K562 (cell line): Measurements from ENCODE around the gene ETNK1.

Source experiments
- CHD2 ChIP-seq: IDR thresholded peaks from 2 replicates; pipeline ENCODE4 v1.6.1; 2011; ENCODE audit warnings: low read depth, low read length
- CREB1 ChIP-seq, 2 experiments: sonication (generic) in 1 of 2; formaldehyde crosslinking in 1 of 2; IDR thresholded peaks; 2 replicates each; pipeline versions ENCODE4 v1.6.1 to v1.8.0; 2012 to 2022; ENCODE audit warnings: inconsistent platforms in 1 of 2, mild to moderate bottlenecking in 1 of 2, missing genetic modification reagents in 1 of 2, moderate library complexity in 1 of 2
- CTCF ChIP-seq, 3 experiments: IDR thresholded peaks in 2 of 3; conservative IDR thresholded peaks in 1 of 3; 2 replicates each; pipeline ENCODE4 v1.5.1; 2011 to 2012; ENCODE audit warnings: low read length in 3 of 3, mild to moderate bottlenecking in 3 of 3, control low read depth in 2 of 3, improper control_type of control experiment in 1 of 3, inconsistent platforms in 1 of 3, low read depth in 1 of 3, mixed read lengths in 1 of 3, moderate library complexity in 1 of 3; ENCODE audit not compliant: insufficient read depth in 2 of 3
- EP300 ChIP-seq: IDR thresholded peaks from 2 replicates; pipeline ENCODE4 v1.6.1; 2012; ENCODE audit warnings: low read length, improper control_type of control experiment
- GABPA ChIP-seq: fragments of 200-800 bp; sonication (Bioruptor generic); conservative IDR thresholded peaks from 2 replicates; pipeline ENCODE4 v1.6.1; 2016; ENCODE audit warnings: low read depth, missing genetic modification characterization, missing compliant biosample characterization
- HCFC1 ChIP-seq: IDR thresholded peaks from 2 replicates; pipeline ENCODE4 v1.6.1; 2012; ENCODE audit warnings: low read depth, low read length, improper control_type of control experiment
- PREB ChIP-seq: sonication (generic); formaldehyde crosslinking; IDR thresholded peaks from 2 replicates; pipeline ENCODE4 v1.8.1; 2023; ENCODE audit warnings: mild to moderate bottlenecking, missing genetic modification reagents
- SMAD2 ChIP-seq: fragments of 150-350 bp; IDR thresholded peaks from 2 replicates; pipeline ENCODE4 v1.6.1; 2014; ENCODE audit warnings: low read depth, mild to moderate bottlenecking, low read length
- TCF3 ChIP-seq: sonication (generic); formaldehyde crosslinking; IDR thresholded peaks from 2 replicates; pipeline ENCODE4 v1.4.0; 2020; ENCODE audit warnings: mild to moderate bottlenecking, missing genetic modification reagents

DNA sequence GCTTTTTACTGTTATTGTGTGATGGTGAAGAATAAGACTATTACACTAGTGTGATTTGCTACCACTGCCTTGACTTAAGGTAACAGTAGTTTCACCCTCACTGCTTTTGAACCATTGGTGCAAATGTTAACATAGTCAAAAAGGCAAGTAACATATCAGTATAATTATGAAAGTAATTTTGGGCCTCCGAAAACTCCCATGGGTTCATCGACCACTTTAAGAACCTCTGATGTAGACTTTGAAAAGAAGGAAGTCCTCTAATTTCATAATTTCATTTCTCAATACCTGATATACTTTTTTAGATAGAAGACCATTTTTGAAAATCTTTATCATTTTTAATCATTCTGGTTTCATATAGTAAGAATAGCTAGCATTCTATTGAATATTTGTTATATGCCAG, 57.7 kb downstream of the ETNK1 start:
- TF ChIP-seq HCFC1 (no peak), TCF3 (CRISPR knock-in tag) (no peak), EP300 (no peak), SMAD2 (no peak), CTCF (IDR thresholded peaks at IDR 0.05 in 2 of 3, conservative IDR thresholded peaks at IDR 0.05 in 1 of 3; ENCODE audit: insufficient read depth in 2 of 3, low read depth in 1 of 3, low read length in 3 of 3) (no peak), GABPA (no peak), CHD2 (no peak), PREB (no peak), CREB1 (IDR thresholded peaks at IDR 0.05) (no peak), CREB1 (CRISPR knock-in tag; IDR thresholded peaks at IDR 0.05) (no peak)
